HG02840 (cell line): Measurements from ENCODE around the gene LEO1.
"Not testable (repeated sequence)": the region's sequence is repeated elsewhere in the genome, so short reads cannot be mapped to it uniquely, and the experiment has no call there.

Experiments
- ATAC-seq: cut with Tn5 transposase; IDR thresholded peaks from one replicate; pipeline ENCODE4 v1.9.1; 2021; ENCODE audit warnings: mild to moderate bottlenecking, moderate library complexity, moderate number of reproducible peaks; ENCODE audit not compliant: unreplicated experiment, low FRiP score

LEO1 gene

GRCh38 chr15:52004806-52005205 lies 33.2 kb upstream of the LEO1 start:
- no peak for ATAC-seq

GRCh38 chr15:52003710-52004109 lies 32.1 kb upstream of the LEO1 start:
- ATAC-seq: no peak

- not testable (repeated sequence) for ATAC-seq
Measured at GRCh38 chr15:52003089-52003488, 31.5 kb upstream of the LEO1 start.

- ATAC-seq: no peak
Measured at GRCh38 chr15:52002351-52002750, 30.8 kb upstream of the LEO1 start.

GRCh38 chr15:51992953-51993352 lies 21.4 kb upstream of the LEO1 start:
- no peak for ATAC-seq

DNA sequence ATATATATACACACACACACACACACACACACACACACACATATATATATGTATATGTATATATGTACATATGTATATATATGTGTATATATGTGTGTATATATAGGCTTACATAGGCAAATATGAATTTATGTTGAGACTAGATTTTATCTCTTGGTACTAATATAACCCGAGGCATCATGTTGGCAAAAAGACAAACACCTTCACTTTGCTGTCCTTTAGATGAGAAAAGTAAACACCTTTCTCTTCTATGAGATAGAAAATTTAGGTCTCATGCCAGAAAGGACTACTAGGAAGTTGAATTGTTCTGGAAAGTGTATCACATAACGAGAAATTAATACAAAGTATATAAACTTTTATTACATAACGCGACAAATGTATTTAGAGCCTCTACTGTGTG lies 19.6 kb upstream of the LEO1 start:
- ATAC-seq: no peak

GRCh38 chr15:51982770-51983103 lies 11.2 kb upstream of the LEO1 start:
- ATAC-seq: no peak

DNA sequence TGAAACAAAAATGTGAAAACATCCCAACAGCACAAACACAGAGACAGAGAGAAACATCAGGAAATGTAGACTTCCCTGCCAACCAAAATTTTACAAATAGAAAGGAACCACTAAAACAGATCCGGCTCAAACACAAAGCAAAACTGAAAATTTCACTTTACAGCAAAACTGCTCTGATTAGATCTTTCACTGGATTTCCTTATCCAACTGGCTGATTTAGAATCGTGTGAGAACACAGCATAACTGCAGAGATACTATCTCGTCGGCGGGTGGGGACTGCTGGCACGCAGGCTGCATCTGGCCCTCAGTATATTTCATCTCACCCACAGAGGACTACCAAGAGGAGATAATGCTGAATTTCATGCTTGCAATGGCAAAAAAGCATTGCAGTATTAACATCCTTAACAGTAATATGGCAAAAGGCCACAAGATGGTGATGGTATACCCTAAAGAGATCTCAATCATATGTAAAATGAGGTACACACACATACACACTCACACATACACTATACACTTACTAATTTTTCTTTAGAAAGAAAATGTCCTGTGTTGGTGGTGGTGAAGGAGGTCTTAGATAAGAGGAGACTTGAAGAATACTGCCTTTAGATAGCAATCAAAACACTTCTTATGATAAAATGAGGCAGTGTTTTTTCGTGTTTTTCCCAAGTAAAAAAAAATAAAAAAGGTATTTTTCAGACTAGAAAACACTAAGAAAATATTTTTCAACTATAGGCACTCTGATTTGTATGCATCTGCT lies 10.6 kb upstream of the LEO1 start:
- ATAC-seq: peak; percentile 71

- no peak for ATAC-seq
Measured at GRCh38 chr15:51973775-51974174, 2.2 kb upstream of the LEO1 start.

- no peak for ATAC-seq
Measured at GRCh38 chr15:51973220-51973619, 1.6 kb upstream of the LEO1 start.

GRCh38 chr15:51971032-51971374 lies 575 bp downstream of the LEO1 start:
- peak; percentile 14 for ATAC-seq

DNA sequence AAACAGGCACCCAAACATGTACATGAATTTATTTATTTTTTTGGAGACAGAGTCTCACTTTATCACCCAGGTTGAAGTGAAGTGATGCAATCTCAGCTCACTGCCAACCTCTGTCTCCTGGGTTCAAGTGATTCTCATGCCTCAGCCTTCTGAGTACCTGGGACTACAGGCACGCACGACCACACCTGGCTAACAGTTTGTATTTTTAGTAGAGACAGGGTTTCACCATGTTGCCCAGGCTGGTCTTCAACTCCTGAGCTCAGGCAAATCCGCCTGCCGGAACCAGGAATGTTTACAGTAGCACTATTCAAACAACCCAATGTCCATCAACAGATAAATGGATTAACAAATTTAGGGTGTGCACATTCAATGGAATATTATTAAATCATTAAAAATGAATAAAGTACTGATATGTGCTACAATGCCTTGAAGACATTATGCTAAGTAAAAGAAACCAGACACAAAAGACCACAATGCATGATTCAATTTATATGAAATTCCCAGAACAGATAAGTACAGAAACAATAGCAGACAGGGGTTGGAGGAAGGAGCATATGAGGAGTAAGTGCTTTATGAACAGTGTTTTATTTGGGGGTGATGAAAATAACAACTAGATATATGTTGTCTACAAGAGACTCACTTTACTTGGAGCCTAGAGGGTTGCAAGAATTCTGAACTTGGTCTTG lies 1.3 kb downstream of the LEO1 start:
- no peak for ATAC-seq

DNA sequence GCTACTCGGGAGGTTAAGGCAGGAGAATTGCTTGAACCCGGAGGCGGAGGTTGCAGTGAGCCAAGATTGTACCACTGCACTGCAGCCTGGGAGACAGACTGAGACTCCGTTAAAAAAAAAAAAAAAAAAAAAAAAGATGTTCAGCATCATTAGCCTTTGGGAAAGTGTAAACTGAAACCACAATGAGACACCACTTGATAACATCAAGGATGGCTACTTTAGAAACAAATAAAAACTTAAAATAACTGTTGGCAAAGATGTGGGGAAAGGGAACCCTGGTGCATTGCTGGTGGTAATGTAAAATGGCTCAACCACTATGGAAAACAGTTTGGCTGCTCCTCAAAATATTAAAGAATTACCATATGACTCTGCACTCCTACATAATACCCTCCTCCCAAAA lies 1.9 kb downstream of the LEO1 start:
- no peak for ATAC-seq

DNA sequence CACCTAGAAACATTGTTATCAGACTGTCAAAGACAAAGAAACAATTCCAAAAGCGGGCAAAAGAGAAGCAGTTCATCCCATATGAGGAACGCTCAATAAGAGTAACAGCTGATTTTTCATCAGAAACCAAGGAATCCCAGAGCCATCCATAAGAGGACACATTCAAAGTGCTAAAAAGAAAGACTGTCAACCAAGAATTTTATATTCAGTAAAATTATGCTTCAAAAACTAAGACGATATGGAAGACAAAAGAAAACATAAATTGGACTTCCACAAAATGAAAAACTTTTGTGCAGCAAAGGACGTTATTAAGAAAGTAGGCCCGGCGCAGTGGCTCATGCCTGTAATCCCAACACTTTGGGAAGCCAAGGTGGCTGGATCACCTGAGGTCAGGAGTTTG lies 4.0 kb downstream of the LEO1 start:
- no peak for ATAC-seq

DNA sequence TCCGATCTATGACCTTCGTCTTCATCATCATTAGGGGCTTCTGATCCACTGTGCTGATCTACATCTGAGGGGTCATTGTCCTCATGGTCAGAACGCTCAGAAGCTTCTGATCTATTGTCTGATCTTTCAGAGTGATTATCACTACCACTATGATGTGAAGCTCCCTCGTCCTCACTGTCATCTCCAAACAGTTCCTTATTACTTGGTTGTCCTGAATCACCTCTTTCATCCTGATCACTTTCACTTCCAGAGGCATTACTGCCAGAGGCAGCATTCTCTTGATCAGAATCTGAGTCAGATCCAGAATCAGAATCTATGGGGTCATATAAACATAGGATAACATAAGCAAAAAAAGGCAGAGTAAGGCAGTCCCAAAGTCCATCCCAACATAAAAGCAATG lies 5.4 kb downstream of the LEO1 start:
- ATAC-seq: no peak

GRCh38 chr15:51965691-51966090 lies 5.9 kb downstream of the LEO1 start:
- no peak for ATAC-seq

- ATAC-seq: no peak
Measured at GRCh38 chr15:51955504-51955903, 16.1 kb downstream of the LEO1 start.

DNA sequence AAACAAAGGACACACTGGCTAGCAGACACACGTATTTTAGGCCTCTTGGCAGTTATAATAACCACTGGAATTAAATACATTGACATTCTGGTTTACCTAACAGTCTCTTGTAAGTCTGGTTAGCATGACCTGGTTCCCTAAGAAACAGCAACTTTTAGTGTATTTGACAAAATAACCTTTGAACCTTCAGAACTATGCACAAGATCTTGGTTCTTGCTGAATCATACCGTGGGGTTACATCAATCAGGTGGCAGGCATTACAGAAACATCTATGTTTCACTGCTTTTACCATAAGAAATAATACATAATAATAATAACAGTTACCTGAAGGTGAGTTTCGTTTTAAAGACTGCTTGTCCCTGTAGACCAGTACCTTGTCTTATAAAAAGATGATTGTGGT lies 18.8 kb downstream of the LEO1 start:
- ATAC-seq: no peak

- ATAC-seq: no peak
Measured at GRCh38 chr15:51947124-51947523, 24.5 kb downstream of the LEO1 start.

- no peak for ATAC-seq
Measured at GRCh38 chr15:51939216-51939615, 32.4 kb downstream of the LEO1 start.

DNA sequence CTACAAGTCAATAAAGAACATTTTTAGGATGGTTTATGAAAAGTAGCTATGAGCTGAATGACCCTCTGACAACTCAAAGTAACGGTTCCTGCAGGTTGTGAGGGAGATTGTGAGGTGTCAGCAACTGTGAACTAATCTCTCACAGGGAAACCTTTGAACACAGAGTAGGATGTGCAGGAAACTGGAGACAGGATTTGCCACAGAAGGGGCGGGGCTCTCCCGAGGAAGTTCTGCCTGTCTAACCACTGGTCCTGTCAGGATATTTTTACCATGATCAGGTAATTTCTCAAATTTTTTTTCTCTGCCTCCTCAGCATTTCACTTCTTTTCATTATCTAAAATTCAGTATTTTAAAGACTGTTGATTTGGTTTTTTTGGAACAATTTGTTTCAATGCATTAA lies 33.3 kb downstream of the LEO1 start:
- ATAC-seq: no peak

DNA sequence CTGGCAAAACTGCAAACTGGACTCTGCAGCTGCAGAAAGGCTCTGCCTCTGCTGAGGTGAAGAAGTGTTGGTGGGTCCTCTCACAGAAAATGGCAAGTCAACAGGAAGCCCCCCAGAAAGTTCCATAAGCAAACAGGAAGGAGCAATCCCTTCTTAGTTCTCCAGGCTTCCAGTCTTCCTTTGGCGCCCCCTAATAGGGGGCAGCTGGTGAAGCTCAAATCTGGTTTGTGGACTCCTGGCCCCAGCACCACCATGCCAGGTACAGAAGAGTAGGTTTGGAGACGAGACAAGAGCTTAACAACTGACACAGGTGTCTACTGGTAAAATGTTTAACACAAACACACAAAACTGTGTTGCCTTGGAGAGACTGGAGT lies 35.5 kb downstream of the LEO1 start:
- peak; percentile 8 for ATAC-seq
